Head of caudate nucleus (tissue), 42 donors: ENCODE measurements around the gene SLC41A3.
A peak's percentile ranks its signal among the peaks of the same experiment; 100 is the strongest.
"Not testable (repeated sequence)": the region's sequence is repeated elsewhere in the genome, so short reads cannot be mapped to it uniquely, and the experiment has no call there.

ENCODE experiments used
- DNase-seq, 42 donors: peaks; one replicate each; pipeline versions ENCODE4 v3.0.0 to v3.0.0-alpha.2; 2020 to 2021; ENCODE audit warnings: mixed read lengths in 7 of 42
- intact Hi-C: fragments of 100-400 bp; cut with DNase I; formaldehyde crosslinking; loops from one replicate; pipeline ENCODE4 v1.15.0; 2022

Gene SLC41A3

GRCh38 chr3:126097801-126098200, 13.9 kb upstream of the SLC41A3 start:
- DNase-seq: peak in 1 of 42 donors; percentile 13
- intact Hi-C loops: no loop called here

GRCh38 chr3:126096274-126096673, 12.3 kb upstream of the SLC41A3 start:
- intact Hi-C loops: not testable (repeated sequence)
- peak in 2 of 42 donors; percentile 2 to 17 for DNase-seq

- DNase-seq, intact Hi-C loops: not testable (repeated sequence)
Measured at GRCh38 chr3:126092128-126092527, 8.2 kb upstream of the SLC41A3 start.

GRCh38 chr3:126087552-126088175, 3.7 kb upstream of the SLC41A3 start:
- DNase-seq: no peak
- intact Hi-C loops: loop anchor here (10.0 kb wide), 1 partner anchor 113 kb away; no protein-coding TSS in a partner anchor

- intact Hi-C loops: loop anchor here (10.0 kb wide), 1 partner anchor 111 kb away; no protein-coding TSS in a partner anchor
- no peak for DNase-seq
Measured at GRCh38 chr3:126085841-126086240, 1.9 kb upstream of the SLC41A3 start.

GRCh38 chr3:126085276-126085675, 1.4 kb upstream of the SLC41A3 start:
- intact Hi-C loops: loop anchor here (10.0 kb wide), 1 partner anchor 110 kb away; no protein-coding TSS in a partner anchor
- DNase-seq: peak in 2 of 42 donors; percentile 0 to 36

- intact Hi-C loops: loop anchor here (10.0 kb wide), 1 partner anchor 110 kb away; no protein-coding TSS in a partner anchor
- peak in 2 of 42 donors; percentile 6 to 39 for DNase-seq
Measured at GRCh38 chr3:126084768-126085180, 850 bp upstream of the SLC41A3 start.

- intact Hi-C loops: loop anchor here (10.0 kb wide), 1 partner anchor 109 kb away; no protein-coding TSS in a partner anchor
- DNase-seq: peak in 34 of 42 donors; percentile 22 to 66 (median 44)
Measured at GRCh38 chr3:126083511-126083912, 412 bp downstream of the SLC41A3 start.

- peak in 2 of 42 donors; percentile 1 to 41 for DNase-seq
- intact Hi-C loops: loop anchor here (10.0 kb wide), 1 partner anchor 108 kb away; no protein-coding TSS in a partner anchor
Measured at GRCh38 chr3:126083138-126083445, 832 bp downstream of the SLC41A3 start.

GRCh38 chr3:126082362-126083137, 1.4 kb downstream of the SLC41A3 start:
- DNase-seq: peak in 2 of 42 donors; percentile 1 to 38

GRCh38 chr3:126081618-126082361, 2.1 kb downstream of the SLC41A3 start:
- DNase-seq: peak in 2 of 42 donors; percentile 3 to 43
- intact Hi-C loops: loop anchor here (10.0 kb wide), 1 partner anchor 107 kb away; no protein-coding TSS in a partner anchor

More at GRCh38 chr3:126082362-126083137, 1.4 kb downstream of the SLC41A3 start:
- intact Hi-C loops: loop anchor here (10.0 kb wide), 1 partner anchor 108 kb away; no protein-coding TSS in a partner anchor

GRCh38 chr3:126080970-126081369, 3.0 kb downstream of the SLC41A3 start:
- no peak for DNase-seq
- intact Hi-C loops: loop anchor here (10.0 kb wide), 1 partner anchor 106 kb away; no protein-coding TSS in a partner anchor

GRCh38 chr3:126078866-126079265, 5.1 kb downstream of the SLC41A3 start:
- DNase-seq: peak in 1 of 42 donors; percentile 0
- intact Hi-C loops: no loop called here

GRCh38 chr3:126077754-126078153, 6.2 kb downstream of the SLC41A3 start:
- intact Hi-C loops: no loop called here
- no peak for DNase-seq

GRCh38 chr3:126076140-126076539, 7.8 kb downstream of the SLC41A3 start:
- no peak for DNase-seq
- intact Hi-C loops: no loop called here

- DNase-seq: no peak
- intact Hi-C loops: no loop called here
Measured at GRCh38 chr3:126070146-126070545, 13.8 kb downstream of the SLC41A3 start.

GRCh38 chr3:126067959-126068358, 16.0 kb downstream of the SLC41A3 start:
- intact Hi-C loops: no loop called here
- DNase-seq: peak in 1 of 42 donors; percentile 17

- DNase-seq, intact Hi-C loops: not testable (repeated sequence)
Measured at GRCh38 chr3:126066676-126067075, 17.2 kb downstream of the SLC41A3 start.

- no peak for DNase-seq
- intact Hi-C loops: no loop called here
Measured at GRCh38 chr3:126065876-126066275, 18.0 kb downstream of the SLC41A3 start.
